Measurements from ENCODE around the gene HOATZ.

DNA sequence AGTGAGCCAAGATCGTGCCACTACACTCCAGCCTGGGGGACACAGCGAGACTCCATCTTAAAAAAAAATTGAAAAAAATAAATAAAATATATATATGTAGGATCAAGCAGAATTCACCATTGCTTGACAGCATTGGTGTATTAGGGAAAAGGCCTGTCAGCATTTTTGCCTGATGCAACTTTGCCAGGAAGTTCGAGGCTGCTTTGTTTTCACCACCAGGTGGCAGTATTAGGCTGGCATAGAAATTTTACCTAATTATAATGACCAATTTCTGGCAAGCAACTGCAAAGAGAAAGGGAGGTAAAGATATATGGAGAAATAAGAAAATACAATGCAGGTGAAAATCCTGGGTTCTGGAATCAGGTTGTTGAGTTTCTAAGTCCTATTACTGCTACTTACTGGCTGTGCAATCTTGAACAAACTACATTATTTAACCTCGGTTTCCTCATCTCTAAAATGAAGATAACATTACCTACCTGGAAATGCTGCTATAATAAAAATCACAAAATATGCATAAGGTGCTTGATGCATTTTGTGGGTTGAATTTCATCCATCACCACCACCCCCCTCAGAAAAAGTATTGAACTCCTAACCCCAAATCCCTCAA is 50.6 kb downstream of the HOATZ start:
- TF ChIP-seq, protein P1, sequence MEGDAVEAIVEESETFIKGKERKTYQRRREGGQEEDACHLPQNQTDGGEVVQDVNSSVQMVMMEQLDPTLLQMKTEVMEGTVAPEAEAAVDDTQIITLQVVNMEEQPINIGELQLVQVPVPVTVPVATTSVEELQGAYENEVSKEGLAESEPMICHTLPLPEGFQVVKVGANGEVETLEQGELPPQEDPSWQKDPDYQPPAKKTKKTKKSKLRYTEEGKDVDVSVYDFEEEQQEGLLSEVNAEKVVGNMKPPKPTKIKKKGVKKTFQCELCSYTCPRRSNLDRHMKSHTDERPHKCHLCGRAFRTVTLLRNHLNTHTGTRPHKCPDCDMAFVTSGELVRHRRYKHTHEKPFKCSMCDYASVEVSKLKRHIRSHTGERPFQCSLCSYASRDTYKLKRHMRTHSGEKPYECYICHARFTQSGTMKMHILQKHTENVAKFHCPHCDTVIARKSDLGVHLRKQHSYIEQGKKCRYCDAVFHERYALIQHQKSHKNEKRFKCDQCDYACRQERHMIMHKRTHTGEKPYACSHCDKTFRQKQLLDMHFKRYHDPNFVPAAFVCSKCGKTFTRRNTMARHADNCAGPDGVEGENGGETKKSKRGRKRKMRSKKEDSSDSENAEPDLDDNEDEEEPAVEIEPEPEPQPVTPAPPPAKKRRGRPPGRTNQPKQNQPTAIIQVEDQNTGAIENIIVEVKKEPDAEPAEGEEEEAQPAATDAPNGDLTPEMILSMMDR (IDR thresholded peaks at IDR 0.05; ENCODE audit: low read length), result peak; percentile 97
- TF ChIP-seq EZH2 (IDR thresholded peaks at IDR 0.05; ENCODE audit: borderline replicate concordance, low read length), result no peak
